Keratinocyte (primary cell): ENCODE measurements around the gene VAV2. TPM values are rescaled to one million over a fixed set of nuclear protein-coding genes. Genes with fewer than 3 reads are reported as not detected.

Experiments
- DNase-seq: peaks from one replicate; pipeline ENCODE4 v3.0.0-alpha.2; 2011; ENCODE audit warnings: low read depth, missing footprints, low spot score
- FAIRE-seq: peaks from 2 replicates; lab custom pipeline; 2011; peaks lifted over from hg19 to GRCh38; lab: Jason Lieb, UNC
- H2AFZ ChIP-seq: 2 replicates; pipeline ENCODE4 v1.6.0; 2012; ENCODE audit warnings: low read length, control low read depth, inconsistent platforms; ENCODE audit not compliant: control insufficient read depth
- H3K27ac ChIP-seq: 2 replicates; pipeline ENCODE4 v1.5.1; 2011; ENCODE audit warnings: low read length; ENCODE audit not compliant: control insufficient read depth, insufficient read depth
- H3K27me3 ChIP-seq: 3 replicates; pipeline ENCODE4 v1.6.0; 2011; ENCODE audit warnings: low read length; ENCODE audit not compliant: control insufficient read depth, insufficient read depth; ENCODE audit errors: extremely low read depth
- H3K36me3 ChIP-seq, 2 experiments: 2 replicates in 1 of 2; 3 replicates in 1 of 2; pipeline ENCODE4 v1.5.1; 2011; ENCODE audit warnings: low read length in 2 of 2, mild to moderate bottlenecking in 1 of 2; ENCODE audit not compliant: control insufficient read depth in 2 of 2, insufficient read depth in 2 of 2; ENCODE audit errors: extremely low read depth in 1 of 2
- H3K4me1 ChIP-seq: 3 replicates; pipeline ENCODE4 v1.5.1; 2011; ENCODE audit warnings: low read length; ENCODE audit not compliant: control insufficient read depth, insufficient read depth; ENCODE audit errors: extremely low read depth
- H3K4me2 ChIP-seq: 3 replicates; pipeline ENCODE4 v1.6.0; 2011; ENCODE audit warnings: low read depth, low read length; ENCODE audit not compliant: control insufficient read depth, insufficient read depth; ENCODE audit errors: extremely low read depth
- H3K4me3 ChIP-seq, 3 experiments: fragments of 200-600 bp in 1 of 3; sonication (generic) in 1 of 3; 2 replicates in 2 of 3; 3 replicates in 1 of 3; pipeline ENCODE4 v1.5.1; 2011 to 2016; ENCODE audit warnings: low read length in 3 of 3, mild to moderate bottlenecking in 3 of 3, control low read depth in 2 of 3, inconsistent platforms in 1 of 3, low read depth in 1 of 3, mixed read lengths in 1 of 3, mixed run types in 1 of 3, moderate library complexity in 1 of 3; ENCODE audit not compliant: control insufficient read depth in 2 of 3, insufficient read depth in 2 of 3; ENCODE audit errors: extremely low read depth in 1 of 3
- H3K79me2 ChIP-seq: 2 replicates; pipeline ENCODE4 v1.6.0; 2012; ENCODE audit warnings: low read length; ENCODE audit not compliant: control insufficient read depth, insufficient read depth
- H3K9ac ChIP-seq: 3 replicates; pipeline ENCODE4 v1.6.0; 2011; ENCODE audit warnings: low read length; ENCODE audit not compliant: control insufficient read depth, insufficient read depth; ENCODE audit errors: extremely low read depth
- H3K9me1 ChIP-seq: 3 replicates; pipeline ENCODE4 v1.6.0; 2011; ENCODE audit warnings: low read length; ENCODE audit not compliant: control insufficient read depth, insufficient read depth; ENCODE audit errors: extremely low read depth
- H3K9me3 ChIP-seq: 2 replicates; pipeline ENCODE4 v1.5.1; 2012; ENCODE audit warnings: low read depth, low read length; ENCODE audit not compliant: control insufficient read depth
- H4K20me1 ChIP-seq: 3 replicates; pipeline ENCODE4 v1.6.0; 2011; ENCODE audit warnings: low read length; ENCODE audit not compliant: control insufficient read depth, insufficient read depth; ENCODE audit errors: extremely low read depth
- EZH2 ChIP-seq: IDR thresholded peaks from one replicate; pipeline ENCODE4 v1.6.1; 2012; ENCODE audit warnings: inconsistent platforms, mild to moderate bottlenecking, low read length, moderate library complexity
- dilution Hi-C: fragments of 300-500 bp; cut with MboI; formaldehyde crosslinking; loops from one replicate; pipeline ENCODE4 v1.7.0; 2020; ENCODE audit warnings: low sequenced_read_pairs; ENCODE audit not compliant: extremely low pct_ligation_motif_present
- polyA plus RNA-seq, 5 experiments: library from polyadenylated mRNA; depleted of rRNA in 3 of 5; stranded (reverse) in 3 of 5; stranded (forward) in 1 of 5; unstranded in 1 of 5; fragments of >200 nt; gene quantifications; 1 replicate in 1 of 5; 2 replicates in 3 of 5; 3 replicates in 1 of 5; pipeline versions ENCODE4 v1.2.1 to v1.2.3, GENCODE V29; 2011 to 2012; ENCODE audit warnings: missing spikeins in 2 of 5, low read depth in 1 of 5, low replicate concordance in 1 of 5
- TF ChIP-seq, protein P1 (sequence below), 3 experiments: IDR thresholded peaks in 1 of 3; conservative IDR thresholded peaks in 1 of 3; optimal IDR thresholded peaks in 1 of 3; 2 replicates in 2 of 3; 3 replicates in 1 of 3; pipeline versions ENCODE3 to v1.5.1; 2011; ENCODE audit warnings: low read length in 3 of 3, mild to moderate bottlenecking in 3 of 3, moderate library complexity in 2 of 3, control low read depth in 1 of 3, inconsistent platforms in 1 of 3; ENCODE audit not compliant: insufficient read depth in 2 of 3; ENCODE audit errors: extremely low read depth in 1 of 3

VAV2 gene
- polyA plus RNA-seq, 1 donor (not counting 4 experiments of a cell fraction or from before 2014, with no cell fraction given) = 16.4 TPM

- H4K20me1 ChIP-seq = peaks cover 82% of the 10 kb centered on the region
These were observed 17.3 kb downstream of the VAV2 start for GRCh38 chr9:133974631-133975341.

GRCh38 chr9:133973791-133974630 lies 18.1 kb downstream of the VAV2 start:
- Histone ChIP-seq H3K27me3 (no peaks in the 10 kb centered on the region), H3K4me3 (no peak overlapping the region), H3K9me1 (peaks cover 9% of the 10 kb centered on the region), H4K20me1 (peaks cover 82% of the 10 kb centered on the region), H3K9ac (no peak overlapping the region), H2AFZ (no peak overlapping the region), H3K79me2 (peaks cover 98% of the 10 kb centered on the region), H3K9me3 (no peaks in the 10 kb centered on the region), H3K27ac (no peak overlapping the region), H3K4me1 (peaks cover 15% of the 10 kb centered on the region), H3K36me3 (peaks cover 0 to 4% of the 10 kb centered on the region in 2 experiments), H3K4me2 (no peak overlapping the region)
- FAIRE-seq (no peak), DNase-seq (no peak)
- TF ChIP-seq, protein P1, sequence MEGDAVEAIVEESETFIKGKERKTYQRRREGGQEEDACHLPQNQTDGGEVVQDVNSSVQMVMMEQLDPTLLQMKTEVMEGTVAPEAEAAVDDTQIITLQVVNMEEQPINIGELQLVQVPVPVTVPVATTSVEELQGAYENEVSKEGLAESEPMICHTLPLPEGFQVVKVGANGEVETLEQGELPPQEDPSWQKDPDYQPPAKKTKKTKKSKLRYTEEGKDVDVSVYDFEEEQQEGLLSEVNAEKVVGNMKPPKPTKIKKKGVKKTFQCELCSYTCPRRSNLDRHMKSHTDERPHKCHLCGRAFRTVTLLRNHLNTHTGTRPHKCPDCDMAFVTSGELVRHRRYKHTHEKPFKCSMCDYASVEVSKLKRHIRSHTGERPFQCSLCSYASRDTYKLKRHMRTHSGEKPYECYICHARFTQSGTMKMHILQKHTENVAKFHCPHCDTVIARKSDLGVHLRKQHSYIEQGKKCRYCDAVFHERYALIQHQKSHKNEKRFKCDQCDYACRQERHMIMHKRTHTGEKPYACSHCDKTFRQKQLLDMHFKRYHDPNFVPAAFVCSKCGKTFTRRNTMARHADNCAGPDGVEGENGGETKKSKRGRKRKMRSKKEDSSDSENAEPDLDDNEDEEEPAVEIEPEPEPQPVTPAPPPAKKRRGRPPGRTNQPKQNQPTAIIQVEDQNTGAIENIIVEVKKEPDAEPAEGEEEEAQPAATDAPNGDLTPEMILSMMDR (optimal IDR thresholded peaks at IDR 0.05 in 1 of 3, IDR thresholded peaks at IDR 0.05 in 1 of 3, conservative IDR thresholded peaks at IDR 0.05 in 1 of 3; ENCODE audit: extremely low read depth in 1 of 3, insufficient read depth in 2 of 3, low read length in 3 of 3) = no peak
- TF ChIP-seq EZH2 = no peak
- dilution Hi-C loops = no loop called here

More at GRCh38 chr9:133974631-133975341, 17.3 kb downstream of the VAV2 start:
- peaks cover 4% of the 10 kb centered on the region for H3K9me1 ChIP-seq
- no peak overlapping the region for H3K4me2 ChIP-seq
- TF ChIP-seq EZH2 = no peak
- no peaks in the 10 kb centered on the region for H3K9me3 ChIP-seq
- H2AFZ ChIP-seq = no peak overlapping the region
- FAIRE-seq (no peak), DNase-seq (no peak)
- H3K36me3 ChIP-seq = peaks cover 0 to 4% of the 10 kb centered on the region in 2 experiments
- peaks cover 98% of the 10 kb centered on the region for H3K79me2 ChIP-seq
- no peak overlapping the region for H3K27ac ChIP-seq
- no peak overlapping the region for H3K4me3 ChIP-seq
- H3K27me3 ChIP-seq = no peaks in the 10 kb centered on the region
- H3K4me1 ChIP-seq = peaks cover 7% of the 10 kb centered on the region
- no peak overlapping the region for H3K9ac ChIP-seq
- dilution Hi-C loops = no loop called here
